ENCODE measurements around the gene AQP2.

- TF ChIP-seq, protein P1, sequence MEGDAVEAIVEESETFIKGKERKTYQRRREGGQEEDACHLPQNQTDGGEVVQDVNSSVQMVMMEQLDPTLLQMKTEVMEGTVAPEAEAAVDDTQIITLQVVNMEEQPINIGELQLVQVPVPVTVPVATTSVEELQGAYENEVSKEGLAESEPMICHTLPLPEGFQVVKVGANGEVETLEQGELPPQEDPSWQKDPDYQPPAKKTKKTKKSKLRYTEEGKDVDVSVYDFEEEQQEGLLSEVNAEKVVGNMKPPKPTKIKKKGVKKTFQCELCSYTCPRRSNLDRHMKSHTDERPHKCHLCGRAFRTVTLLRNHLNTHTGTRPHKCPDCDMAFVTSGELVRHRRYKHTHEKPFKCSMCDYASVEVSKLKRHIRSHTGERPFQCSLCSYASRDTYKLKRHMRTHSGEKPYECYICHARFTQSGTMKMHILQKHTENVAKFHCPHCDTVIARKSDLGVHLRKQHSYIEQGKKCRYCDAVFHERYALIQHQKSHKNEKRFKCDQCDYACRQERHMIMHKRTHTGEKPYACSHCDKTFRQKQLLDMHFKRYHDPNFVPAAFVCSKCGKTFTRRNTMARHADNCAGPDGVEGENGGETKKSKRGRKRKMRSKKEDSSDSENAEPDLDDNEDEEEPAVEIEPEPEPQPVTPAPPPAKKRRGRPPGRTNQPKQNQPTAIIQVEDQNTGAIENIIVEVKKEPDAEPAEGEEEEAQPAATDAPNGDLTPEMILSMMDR (IDR thresholded peaks at IDR 0.05; ENCODE audit: low read length) = no peak
- no peak for TF ChIP-seq EZH2 (IDR thresholded peaks at IDR 0.05; ENCODE audit: borderline replicate concordance, low read length)
Measured at GRCh38 chr12:49936925-49937324, 13.6 kb upstream of the AQP2 start.

Measured in OCI-LY1 (cell line).